Large intestine (tissue), 3 donors: ENCODE measurements around the gene C1orf210. TPM values are rescaled to one million over a fixed set of nuclear protein-coding genes. Genes with fewer than 3 reads are reported as not detected.
A peak's percentile ranks its signal among the peaks of the same experiment; 100 is the strongest.

Experiments used
- DNase-seq, 2 donors: peaks; one replicate each; pipeline versions ENCODE4 v3.0.0 to v3.0.0-alpha.2; 2013
- H3K27ac ChIP-seq: one replicate; pipeline ENCODE4 v1.5.1; 2013; ENCODE audit warnings: low read length
- H3K27me3 ChIP-seq: 2 replicates; pipeline ENCODE4 v1.6.1; 2013; ENCODE audit warnings: low read length; ENCODE audit not compliant: control insufficient read depth, insufficient read depth
- H3K36me3 ChIP-seq: 2 replicates; pipeline ENCODE4 v1.6.1; 2013; ENCODE audit warnings: low read length; ENCODE audit not compliant: control insufficient read depth, insufficient read depth
- H3K4me1 ChIP-seq: one replicate; pipeline ENCODE4 v1.6.1; 2013; ENCODE audit warnings: low read length; ENCODE audit not compliant: control insufficient read depth, insufficient read depth
- H3K4me3 ChIP-seq: one replicate; pipeline ENCODE4 v1.5.1; 2013; ENCODE audit warnings: low read length
- H3K9me3 ChIP-seq: one replicate; pipeline ENCODE4 v1.6.1; 2013; ENCODE audit warnings: mild to moderate bottlenecking, low read depth, low read length, moderate library complexity; ENCODE audit not compliant: control insufficient read depth
- WGBS: methylation state at CpG from one replicate; pipeline ENCODE4 v1.1.5; 2013; ENCODE audit warnings: low lambda C conversion rate; ENCODE audit not compliant: insufficient coverage; 5-methylcytosine and 5-hydroxymethylcytosine counted together
- polyA plus RNA-seq: library from polyadenylated mRNA; unstranded; fragments of 120-200 nt; gene quantifications from one replicate; pipeline ENCODE4 v1.2.1, GENCODE V29; 2013

The C1orf210 gene
- polyA plus RNA-seq, 1 donor, result 46.2 TPM

- Histone ChIP-seq H3K9me3 (no peaks in the 10 kb centered on the region), H3K4me1 (peaks cover 34% of the 10 kb centered on the region), H3K27me3 (no peaks in the 10 kb centered on the region), H3K27ac (peak overlapping the region; percentile 88), H3K4me3 (no peak overlapping the region), H3K36me3 (no peaks in the 10 kb centered on the region)
- no CpG with 5 or more reads among the region's 9 CpGs for WGBS
- peak; percentile 82 to 92 for DNase-seq
Observed at GRCh38 chr1:43267291-43267805, 18.0 kb downstream of the C1orf210 start.

GRCh38 chr1:43266881-43267280 lies 18.5 kb downstream of the C1orf210 start:
- WGBS, result 100% methylated on average over 1 of the region's 1 CpG
- DNase-seq, result no peak

GRCh38 chr1:43265431-43265830 lies 19.9 kb downstream of the C1orf210 start:
- Histone ChIP-seq H3K4me1 (peaks cover 24% of the 10 kb centered on the region), H3K4me3 (no peak overlapping the region), H3K27me3 (no peaks in the 10 kb centered on the region), H3K36me3 (no peaks in the 10 kb centered on the region), H3K9me3 (no peaks in the 10 kb centered on the region), H3K27ac (no peak overlapping the region)
- no peak for DNase-seq
- 100% methylated on average over 1 of the region's 4 CpGs for WGBS

More at GRCh38 chr1:43266881-43267280, 18.5 kb downstream of the C1orf210 start:
- Histone ChIP-seq H3K9me3 (no peaks in the 10 kb centered on the region), H3K4me3 (no peak overlapping the region), H3K27ac (peak overlapping the region; percentile 88), H3K4me1 (peaks cover 33% of the 10 kb centered on the region), H3K36me3 (no peaks in the 10 kb centered on the region), H3K27me3 (no peaks in the 10 kb centered on the region)

GRCh38 chr1:43258370-43258769 lies 27.0 kb downstream of the C1orf210 start:
- Histone ChIP-seq H3K4me3 (no peak overlapping the region), H3K4me1 (no peaks in the 10 kb centered on the region), H3K9me3 (no peaks in the 10 kb centered on the region), H3K36me3 (no peaks in the 10 kb centered on the region), H3K27me3 (no peaks in the 10 kb centered on the region), H3K27ac (no peak overlapping the region)
- no peak for DNase-seq
- WGBS, result no CpG with 5 or more reads among the region's 3 CpGs

GRCh38 chr1:43256675-43257570 lies 28.5 kb downstream of the C1orf210 start:
- H3K27ac ChIP-seq, result no peak overlapping the region
- no CpG with 5 or more reads among the region's 8 CpGs for WGBS

GRCh38 chr1:43255438-43256210 lies 29.8 kb downstream of the C1orf210 start:
- Histone ChIP-seq H3K27ac (no peak overlapping the region), H3K27me3 (no peaks in the 10 kb centered on the region), H3K4me3 (no peak overlapping the region), H3K4me1 (no peaks in the 10 kb centered on the region), H3K36me3 (no peaks in the 10 kb centered on the region), H3K9me3 (no peaks in the 10 kb centered on the region)
- WGBS, result no CpG with 5 or more reads among the region's 10 CpGs
- DNase-seq, result no peak

More at GRCh38 chr1:43256675-43257570, 28.5 kb downstream of the C1orf210 start:
- H3K4me3 ChIP-seq, result no peak overlapping the region
- no peak for DNase-seq
- no peaks in the 10 kb centered on the region for H3K9me3 ChIP-seq
- H3K27me3 ChIP-seq, result no peaks in the 10 kb centered on the region
- H3K4me1 ChIP-seq, result no peaks in the 10 kb centered on the region
- H3K36me3 ChIP-seq, result no peaks in the 10 kb centered on the region

GRCh38 chr1:43253876-43254275 lies 31.5 kb downstream of the C1orf210 start:
- H3K9me3 ChIP-seq, result no peaks in the 10 kb centered on the region
- no peaks in the 10 kb centered on the region for H3K27me3 ChIP-seq
- no peaks in the 10 kb centered on the region for H3K36me3 ChIP-seq
- H3K4me3 ChIP-seq, result no peak overlapping the region
- DNase-seq, result no peak
- no peaks in the 10 kb centered on the region for H3K4me1 ChIP-seq
- no CpG with 5 or more reads among the region's 8 CpGs for WGBS
- no peak overlapping the region for H3K27ac ChIP-seq

GRCh38 chr1:43253173-43253572 lies 32.2 kb downstream of the C1orf210 start:
- WGBS, result no CpG with 5 or more reads among the region's 4 CpGs
- H3K27me3 ChIP-seq, result no peaks in the 10 kb centered on the region
- H3K36me3 ChIP-seq, result no peaks in the 10 kb centered on the region
- DNase-seq, result no peak
- H3K4me3 ChIP-seq, result no peak overlapping the region
- no peaks in the 10 kb centered on the region for H3K4me1 ChIP-seq
- H3K27ac ChIP-seq, result no peak overlapping the region
- H3K9me3 ChIP-seq, result no peaks in the 10 kb centered on the region

- DNase-seq, result no peak
- H3K9me3 ChIP-seq, result no peaks in the 10 kb centered on the region
- H3K36me3 ChIP-seq, result no peaks in the 10 kb centered on the region
- no peak overlapping the region for H3K27ac ChIP-seq
- H3K27me3 ChIP-seq, result no peaks in the 10 kb centered on the region
- WGBS, result no CpG with 5 or more reads among the region's 1 CpG
- H3K4me1 ChIP-seq, result no peaks in the 10 kb centered on the region
- no peak overlapping the region for H3K4me3 ChIP-seq
Observed at GRCh38 chr1:43252225-43252624, 33.2 kb downstream of the C1orf210 start.

- H3K4me3 ChIP-seq, result no peak overlapping the region
- no peak for DNase-seq
- H3K27me3 ChIP-seq, result no peaks in the 10 kb centered on the region
- 100% methylated on average over 1 of the region's 5 CpGs for WGBS
- H3K36me3 ChIP-seq, result no peaks in the 10 kb centered on the region
- no peak overlapping the region for H3K27ac ChIP-seq
- H3K9me3 ChIP-seq, result no peaks in the 10 kb centered on the region
- H3K4me1 ChIP-seq, result no peaks in the 10 kb centered on the region
Observed at GRCh38 chr1:43251024-43251423, 34.4 kb downstream of the C1orf210 start.
